Lung (tissue), 12 donors: ENCODE results near the gene FBXL17. TPM values are rescaled to one million over a fixed set of nuclear protein-coding genes. Genes with fewer than 3 reads are reported as not detected.

Experiments used
- ATAC-seq: fragments of 200-7000 bp; cut with Tn5 transposase; one replicate; pipeline ENCODE4 v1.9.1; 2020; ENCODE audit warnings: moderate number of reproducible peaks; ENCODE audit not compliant: insufficient read depth, low FRiP score
- DNase-seq, 3 donors: peaks; one replicate each; pipeline ENCODE4 v3.0.0-alpha.2; 2013 to 2017
- H3K27ac ChIP-seq, 2 donors: one replicate each; pipeline ENCODE4 v1.5.1; 2013; ENCODE audit warnings: mild to moderate bottlenecking in 2 of 2, moderate library complexity in 2 of 2, control low read depth in 1 of 2, inconsistent platforms in 1 of 2, low read depth in 1 of 2, low read length in 1 of 2
- H3K27me3 ChIP-seq, 3 donors: one replicate each; pipeline ENCODE4 v1.5.1; 2013; ENCODE audit warnings: low read length in 2 of 3; ENCODE audit not compliant: control insufficient read depth in 3 of 3, insufficient read depth in 3 of 3
- H3K36me3 ChIP-seq, 4 donors: one replicate each; pipeline ENCODE4 v1.5.1; 2013; ENCODE audit warnings: low read length in 4 of 4, mild to moderate bottlenecking in 1 of 4, moderate library complexity in 1 of 4; ENCODE audit not compliant: control insufficient read depth in 4 of 4, insufficient read depth in 4 of 4
- H3K4me1 ChIP-seq, 5 donors: one replicate each; pipeline ENCODE4 v1.5.1; 2013; ENCODE audit warnings: low read length in 5 of 5, mild to moderate bottlenecking in 2 of 5, moderate library complexity in 1 of 5; ENCODE audit not compliant: control insufficient read depth in 5 of 5, insufficient read depth in 5 of 5
- H3K4me3 ChIP-seq: one replicate; pipeline ENCODE4 v1.5.1; 2013; ENCODE audit warnings: mild to moderate bottlenecking, control low read depth, moderate library complexity
- H3K9ac ChIP-seq, 2 donors: one replicate each; pipeline ENCODE4 v1.5.1; 2013; ENCODE audit warnings: low read length in 2 of 2, control low read depth in 1 of 2; ENCODE audit not compliant: insufficient read depth in 1 of 2
- H3K9me3 ChIP-seq, 4 donors: one replicate each; pipeline ENCODE4 v1.5.1; 2013; ENCODE audit warnings: low read length in 3 of 4, mild to moderate bottlenecking in 1 of 4, moderate library complexity in 1 of 4; ENCODE audit not compliant: control insufficient read depth in 4 of 4, insufficient read depth in 3 of 4
- CTCF ChIP-seq: IDR thresholded peaks from 2 replicates; pipeline ENCODE4 v1.5.1; 2012; ENCODE audit warnings: mild to moderate bottlenecking; ENCODE audit errors: control extremely low read depth, extremely low read depth
- WGBS, 2 donors: extraction: QIAGEN DNeasy Blood & Tissue Kit; methylation state at CpG; one replicate each; pipeline ENCODE4 v1.1.7; 2013; 5-methylcytosine and 5-hydroxymethylcytosine counted together
- polyA plus RNA-seq, 2 donors: library from polyadenylated mRNA; stranded (reverse); fragments of 200-250 nt; gene quantifications; one replicate each; pipeline ENCODE4 v1.2.1, GENCODE V29; 2013
- total RNA-seq, 2 donors: library from RNA; depleted of rRNA in 1 of 2; stranded (reverse); fragments of >200 nt in 1 of 2; gene quantifications; one replicate each; pipeline ENCODE4 v1.2.1, GENCODE V29; 2014 to 2021
- donor health status: control.
- donor health status: control.
- donor health status: Bipolar disorder and iron deficiency.
- donor health status: healthy.
- donor health status: DM: yes; HTN: yes; CAD: no.

FBXL17 gene
- total and polyA plus RNA-seq, 4 donors, result 4.0 to 23.9 (median 13.6) TPM

- Histone ChIP-seq H3K4me1 (peaks cover 0 to 5% (median 0%) of the 10 kb centered on the region in 5 donors), H3K36me3 (no peaks in the 10 kb centered on the region), H3K9ac (no peak overlapping the region), H3K27me3 (no peaks in the 10 kb centered on the region), H3K9me3 (no peaks in the 10 kb centered on the region), H3K4me3 (no peak overlapping the region), H3K27ac (no peak overlapping the region)
- no peak for TF ChIP-seq CTCF
- peak in 2 of 3 donors; percentile 51 to 53 for DNase-seq
- ATAC-seq, result no peak
Measured at GRCh38 chr5:108201721-108202120, 180.2 kb downstream of the FBXL17 start.

- no peak overlapping the region for H3K27ac ChIP-seq
- no peaks in the 10 kb centered on the region for H3K9me3 ChIP-seq
- ATAC-seq (no peak), DNase-seq (no peak)
- H3K36me3 ChIP-seq, result no peaks in the 10 kb centered on the region
- no peaks in the 10 kb centered on the region for H3K27me3 ChIP-seq
- H3K4me3 ChIP-seq, result no peak overlapping the region
- peaks cover 0 to 9% (median 0%) of the 10 kb centered on the region in 5 donors for H3K4me1 ChIP-seq
- no peak overlapping the region for H3K9ac ChIP-seq
- TF ChIP-seq CTCF, result no peak
Measured at GRCh38 chr5:108196276-108196675, 185.6 kb downstream of the FBXL17 start.

- H3K27ac ChIP-seq, result no peak overlapping the region
Measured at GRCh38 chr5:108193021-108193795, 188.7 kb downstream of the FBXL17 start.

More at GRCh38 chr5:108193021-108193795, 188.7 kb downstream of the FBXL17 start:
- Histone ChIP-seq H3K4me1 (peaks cover 0 to 9% (median 0%) of the 10 kb centered on the region in 5 donors), H3K9ac (no peak overlapping the region), H3K27me3 (no peaks in the 10 kb centered on the region), H3K9me3 (no peaks in the 10 kb centered on the region), H3K36me3 (no peaks in the 10 kb centered on the region), H3K4me3 (no peak overlapping the region)
- 90 to 91% methylated on average over 2 of the region's 2 CpGs for WGBS, 2 donors
- no peak for ATAC-seq
- no peak for DNase-seq
- no peak for TF ChIP-seq CTCF
